Ammon's horn (tissue), 1 donor: ENCODE results near the gene GALNT3.
A peak's percentile ranks its signal among the peaks of the same experiment; 100 is the strongest.

Source experiments
- DNase-seq: peaks from one replicate; pipeline ENCODE4 v3.0.0-alpha.2; 2016; ENCODE audit warnings: low spot score

GALNT3 gene

DNA sequence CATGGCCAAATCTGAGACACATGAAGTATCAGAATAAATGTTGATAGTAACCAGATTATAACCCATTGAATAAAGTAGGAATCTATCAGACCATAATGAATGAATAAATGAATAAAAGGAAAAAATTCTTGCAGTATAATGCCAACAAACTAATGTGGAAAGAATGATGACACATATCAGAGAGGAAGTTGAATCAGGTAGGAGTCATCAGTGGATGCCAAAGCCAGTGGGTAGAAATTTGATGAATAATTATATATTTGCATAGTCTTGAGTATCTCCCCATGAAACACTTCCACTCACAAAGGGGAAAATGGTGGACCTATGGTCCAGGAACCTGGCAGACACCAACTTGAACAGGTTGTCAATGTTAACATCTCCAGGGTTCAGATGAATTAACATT is 68.6 kb downstream of the GALNT3 start:
- DNase-seq = no peak

DNA sequence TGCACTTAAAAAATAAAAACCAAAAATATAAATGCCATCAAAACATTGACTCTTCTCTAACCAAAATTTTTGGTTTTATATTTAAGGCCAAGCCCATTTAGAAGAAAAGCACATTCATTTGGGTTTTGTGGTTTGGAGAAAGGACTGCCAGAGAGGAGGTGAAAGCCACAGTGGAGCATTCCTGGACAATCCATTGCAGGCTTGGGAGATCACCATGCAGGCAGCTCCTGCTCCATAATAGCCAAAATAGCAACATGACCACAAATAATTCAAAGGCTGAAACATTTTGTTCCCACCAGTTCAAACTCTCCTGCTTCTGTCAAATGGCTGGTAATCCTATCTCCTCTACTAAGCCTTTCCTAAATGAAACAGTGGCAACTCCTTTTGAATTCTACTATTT is 73.5 kb downstream of the GALNT3 start:
- DNase-seq = no peak

DNA sequence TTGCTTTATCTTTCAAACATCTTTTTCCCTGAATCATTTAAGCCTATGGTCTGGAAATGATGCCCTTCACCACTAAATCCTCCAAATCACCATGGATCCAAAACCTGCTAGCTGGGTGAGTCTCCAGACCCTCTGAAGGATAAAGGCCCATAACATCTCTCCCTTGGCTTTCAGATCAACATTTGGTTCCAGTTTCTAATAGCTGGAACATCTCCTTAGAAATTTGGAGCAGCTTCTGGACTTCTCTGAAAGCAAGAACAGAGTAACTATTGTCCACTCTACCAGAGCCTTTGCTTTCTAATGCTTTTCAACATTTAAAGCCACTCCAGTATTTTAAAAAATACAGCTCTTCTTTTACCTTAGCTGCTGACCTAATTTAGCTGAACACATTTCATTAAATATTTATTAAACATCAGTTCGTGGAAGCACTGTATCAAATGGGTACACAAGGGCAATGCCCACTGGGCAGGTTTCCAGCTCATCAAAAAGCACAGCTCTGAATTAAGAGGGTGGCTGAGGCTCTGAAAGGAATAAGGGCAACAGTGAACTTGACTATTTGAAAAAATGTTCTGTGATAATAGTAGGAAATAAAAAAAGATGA is 75.3 kb downstream of the GALNT3 start:
- DNase-seq = peak; percentile 63

DNA sequence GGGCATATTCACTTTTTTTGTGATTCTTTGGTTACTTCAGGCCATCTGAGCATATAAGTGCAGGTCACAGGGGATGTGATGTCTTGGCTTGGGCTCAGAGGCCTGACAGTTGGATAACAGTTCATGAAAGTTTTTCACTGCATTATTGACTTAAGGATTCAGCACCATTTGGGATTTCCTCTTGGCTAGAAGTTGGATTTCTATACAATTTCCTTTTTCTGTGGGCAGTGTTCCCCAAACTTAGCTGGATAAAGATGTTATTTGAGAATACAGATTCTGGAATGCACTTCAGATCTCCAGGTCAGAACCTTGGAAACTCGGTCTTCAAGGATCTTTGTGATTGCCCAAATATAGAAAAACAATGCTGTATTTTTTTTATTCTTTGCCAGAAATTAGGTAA is 78.0 kb downstream of the GALNT3 start:
- no peak for DNase-seq

DNA sequence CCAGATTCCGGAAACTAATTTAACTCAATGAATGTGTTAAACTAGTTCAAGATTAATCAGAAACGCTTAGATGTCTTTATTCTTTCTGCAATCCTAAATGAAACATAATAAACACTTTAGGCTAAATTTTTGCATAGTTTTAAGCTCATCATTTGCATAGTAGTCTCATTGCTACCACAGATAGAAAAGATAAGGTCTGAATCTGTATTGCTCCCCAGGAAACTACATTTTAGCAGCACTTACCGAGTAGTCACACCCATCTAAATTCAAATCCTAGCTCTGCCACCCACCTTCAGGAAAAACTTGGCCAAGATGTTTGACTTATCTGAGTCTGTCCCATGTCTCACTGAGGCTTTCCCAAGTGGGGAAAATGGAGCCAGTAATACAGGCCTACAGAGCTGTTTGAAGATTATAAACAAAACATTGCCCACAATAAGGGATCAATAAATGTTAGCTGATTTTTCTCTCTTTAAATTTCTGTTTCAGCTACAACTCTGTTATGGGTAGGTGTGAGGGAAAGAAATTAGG is 87.0 kb downstream of the GALNT3 start:
- DNase-seq = no peak

DNA sequence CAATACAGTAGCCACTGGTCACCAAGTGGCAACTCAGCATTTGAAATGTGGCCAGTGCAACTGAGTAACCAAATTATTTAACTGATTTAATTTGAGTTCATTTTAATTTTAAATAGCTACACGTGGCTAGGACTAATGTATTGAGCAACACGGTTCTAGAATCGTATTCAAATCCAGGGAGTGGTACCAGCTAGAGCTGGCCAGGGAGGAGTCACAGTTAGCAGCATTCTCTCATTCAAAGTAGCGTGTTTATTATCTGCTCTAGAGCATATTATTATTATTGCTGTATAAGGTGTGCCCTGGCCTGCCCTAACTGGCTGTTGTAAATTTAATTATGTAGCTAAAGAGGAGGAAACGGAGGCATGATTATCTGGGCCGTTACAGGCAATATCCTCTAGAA is 92.9 kb downstream of the GALNT3 start:
- no peak for DNase-seq

DNA sequence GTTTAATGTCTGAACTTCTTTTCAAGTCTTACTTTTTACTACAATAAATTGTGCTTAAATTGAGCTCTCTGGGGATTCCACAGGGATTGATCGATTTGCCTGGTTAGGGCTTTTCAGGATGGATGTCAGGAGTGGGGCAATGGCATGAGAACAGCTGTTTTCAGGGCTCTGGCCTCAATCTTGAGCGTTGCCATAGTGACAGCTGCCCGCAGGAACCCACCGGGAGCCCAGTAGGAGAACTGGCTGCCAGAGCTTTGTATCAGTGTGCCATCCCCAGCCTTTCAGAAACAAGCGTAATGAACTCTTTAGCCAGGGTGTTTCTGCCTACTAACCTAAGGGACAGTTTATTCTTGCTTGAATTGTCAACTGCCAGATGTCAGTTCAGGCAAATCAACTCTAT is 93.5 kb downstream of the GALNT3 start:
- no peak for DNase-seq

DNA sequence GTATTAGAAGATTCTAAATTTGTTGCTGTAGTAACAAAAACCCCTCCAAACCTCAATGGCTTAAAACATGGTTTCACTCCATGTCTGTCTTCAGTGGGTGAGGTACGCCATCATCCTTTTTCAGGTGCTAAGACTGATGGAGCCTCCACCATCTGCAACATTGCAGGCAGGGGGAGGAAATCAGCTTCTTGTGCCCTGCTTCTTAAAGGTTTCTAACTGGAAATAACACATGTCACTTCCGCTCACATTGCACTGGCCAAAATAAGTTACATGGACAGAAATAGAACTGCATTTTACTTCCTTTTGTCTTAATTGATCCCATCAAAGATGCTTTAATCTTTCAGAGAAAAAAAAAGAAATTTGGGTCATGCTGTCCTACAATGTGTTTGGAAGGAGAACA is 94.1 kb downstream of the GALNT3 start:
- DNase-seq = no peak

DNA sequence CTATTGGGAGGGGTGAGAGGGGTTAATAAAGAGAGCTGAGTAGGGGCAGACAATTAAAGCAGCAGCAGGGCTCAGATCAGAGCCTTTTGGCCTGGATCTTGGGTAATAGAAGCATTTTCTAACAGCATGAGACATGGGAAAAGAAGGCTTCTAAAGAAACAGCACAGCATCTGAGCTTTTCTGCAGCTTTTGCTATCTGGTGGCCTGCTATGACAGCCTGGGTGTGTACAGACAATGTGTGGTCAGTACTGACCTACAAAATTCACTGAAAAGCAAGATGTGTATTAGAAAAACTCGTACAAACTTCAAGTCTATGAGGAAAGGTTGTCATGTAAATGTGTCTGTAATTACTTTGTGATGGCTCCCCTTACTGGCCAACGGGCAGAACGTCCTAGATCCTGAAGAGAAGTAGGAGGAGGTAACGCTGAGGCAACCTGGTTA is 95.6 kb downstream of the GALNT3 start:
- peak; percentile 85 for DNase-seq

DNA sequence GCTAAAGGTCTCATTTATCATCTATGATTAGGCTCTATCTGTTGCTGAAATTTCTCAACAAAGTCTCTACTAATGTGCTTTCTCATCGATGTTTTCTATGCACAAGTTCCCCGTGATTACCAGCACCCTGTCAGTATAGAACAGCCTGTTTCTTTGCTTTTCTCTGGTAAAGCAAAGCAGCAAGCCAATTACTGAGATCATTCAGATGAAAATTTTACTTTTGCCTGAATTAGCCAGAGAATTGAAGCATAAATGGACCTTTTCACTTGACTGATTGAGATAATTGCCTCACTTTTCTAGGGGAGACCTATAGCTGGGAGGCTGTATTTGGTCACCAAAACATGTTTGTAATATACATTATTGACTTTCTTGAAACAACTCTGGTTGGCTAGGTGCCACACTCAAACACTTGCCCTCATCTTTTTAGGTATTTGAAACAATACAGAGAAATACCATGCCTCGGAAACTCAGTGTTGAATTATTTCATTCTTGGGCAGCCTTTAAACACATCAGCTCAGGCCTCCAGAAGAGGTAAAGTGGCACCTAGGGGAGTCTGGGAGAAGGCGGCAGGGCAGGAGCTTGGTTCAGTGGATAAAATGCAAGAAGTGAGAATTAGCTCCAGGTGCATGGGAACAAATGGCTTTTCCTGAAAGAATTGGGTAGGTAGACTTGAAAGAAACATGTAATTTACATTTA is 96.2 kb downstream of the GALNT3 start:
- DNase-seq = peak; percentile 24
